22Rv1 (cell line): ENCODE measurements around the gene ASF1B.

ENCODE experiments used
- H3K27ac ChIP-seq: fragments of 450-650 bp; 2 replicates; pipeline ENCODE4 v1.5.1; 2017
- CTCF ChIP-seq: fragments of 450-650 bp; IDR thresholded peaks from 2 replicates; pipeline ENCODE4 v1.5.1; 2017; ENCODE audit warnings: mild to moderate bottlenecking
- ZFX ChIP-seq: fragments of 450-650 bp; IDR thresholded peaks from 2 replicates; pipeline ENCODE4 v1.6.1; 2017; ENCODE audit warnings: antibody characterized with exemption, borderline replicate concordance

ASF1B gene

GRCh38 chr19:14118165-14119051 lies 18.0 kb downstream of the ASF1B start:
- H3K27ac ChIP-seq = peak overlapping the region; percentile 92
- TF ChIP-seq CTCF = no peak
- TF ChIP-seq ZFX = no peak

- peak within 1 kb of the TSS; percentile 92 for H3K27ac ChIP-seq
- TF ChIP-seq ZFX (no peak), CTCF (no peak)
Measured at GRCh38 chr19:14117668-14118164, 18.7 kb downstream of the ASF1B start, which contains the start of gene PRKACA. Gene PRKACA, minus strand, starts transcription at chr19:14117762. Its CDS starts 215 bp downstream, at chr19:14117547.

- peak overlapping the region; percentile 92 for H3K27ac ChIP-seq
- no peak for TF ChIP-seq CTCF
- no peak for TF ChIP-seq ZFX
Measured at GRCh38 chr19:14116918-14117578, 19.3 kb downstream of the ASF1B start.

- TF ChIP-seq CTCF (no peak), ZFX (no peak)
- peak overlapping the region; percentile 92 for H3K27ac ChIP-seq
Measured at GRCh38 chr19:14116525-14116917, 19.9 kb downstream of the ASF1B start.

GRCh38 chr19:14115756-14116155 lies 20.6 kb downstream of the ASF1B start:
- TF ChIP-seq ZFX = no peak
- TF ChIP-seq CTCF = no peak
- no peak overlapping the region; the same call in 1 of the 2 replicates for H3K27ac ChIP-seq

- H3K27ac ChIP-seq = no peak overlapping the region
- peak; percentile 48 for TF ChIP-seq CTCF
- no peak for TF ChIP-seq ZFX
Measured at GRCh38 chr19:14114854-14115253, 21.5 kb downstream of the ASF1B start.

GRCh38 chr19:14114439-14114838 lies 21.9 kb downstream of the ASF1B start:
- TF ChIP-seq CTCF (peak; percentile 38), ZFX (no peak)
- H3K27ac ChIP-seq = no peak overlapping the region
